NCI-H1436 (cell line): ENCODE results near the gene DNAJB12.
"Not testable (repeated sequence)": the region's sequence is repeated elsewhere in the genome, so short reads cannot be mapped to it uniquely, and the experiment has no call there.

Source experiments
- DNase-seq: peaks from one replicate; lab custom pipeline; 2025; lab: John Stamatoyannopoulos, UW

DNAJB12 gene

DNA sequence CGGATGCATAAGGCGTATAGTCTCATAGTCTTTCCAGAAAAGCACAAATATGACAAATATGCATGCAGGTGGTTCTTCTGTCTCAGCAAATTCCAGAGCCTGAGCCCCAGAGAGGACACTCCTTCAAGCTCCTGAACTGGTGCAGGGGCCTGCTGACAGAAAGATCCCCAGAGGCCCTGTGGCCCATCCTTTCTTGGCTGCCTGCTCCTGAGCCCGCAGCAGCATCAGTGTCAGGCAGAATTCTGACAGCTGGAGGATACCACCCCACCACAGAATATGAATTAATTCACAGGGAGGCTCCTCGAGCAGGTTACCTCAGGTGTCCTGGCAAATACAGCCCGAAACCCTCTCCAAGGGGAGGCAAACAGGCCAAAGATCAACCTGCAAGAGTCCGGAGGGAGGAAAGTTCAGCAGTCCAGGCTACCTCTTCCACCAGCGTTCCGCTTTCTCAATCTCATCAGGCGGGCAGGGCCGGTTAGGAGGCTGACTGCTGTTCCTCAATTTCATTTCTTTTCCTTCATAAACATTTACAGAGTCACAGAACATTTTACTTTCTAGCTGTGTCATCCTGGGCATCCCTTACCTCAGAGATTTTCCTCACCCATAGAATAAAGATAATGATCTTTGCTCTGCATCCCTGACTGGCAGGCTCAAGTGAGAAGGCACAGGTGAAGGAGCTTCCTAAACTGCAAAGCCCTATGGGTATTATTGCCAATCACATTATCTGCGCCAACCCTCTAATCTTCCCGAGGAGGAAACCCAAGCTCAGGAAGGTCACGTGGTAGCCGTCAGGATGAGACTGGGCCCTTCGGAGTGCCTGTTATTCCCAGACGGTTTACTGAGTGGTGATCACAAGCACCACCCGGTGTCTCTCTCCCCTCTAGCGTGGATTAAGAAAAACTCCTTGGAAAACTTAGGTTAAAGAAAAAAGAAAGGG, 1.4 kb downstream of the DNAJB12 start:
- no peak for DNase-seq

GRCh38 chr10:72351479-72351878, 3.2 kb downstream of the DNAJB12 start:
- no peak for DNase-seq

GRCh38 chr10:72349438-72349837, 5.3 kb downstream of the DNAJB12 start:
- no peak for DNase-seq

DNA sequence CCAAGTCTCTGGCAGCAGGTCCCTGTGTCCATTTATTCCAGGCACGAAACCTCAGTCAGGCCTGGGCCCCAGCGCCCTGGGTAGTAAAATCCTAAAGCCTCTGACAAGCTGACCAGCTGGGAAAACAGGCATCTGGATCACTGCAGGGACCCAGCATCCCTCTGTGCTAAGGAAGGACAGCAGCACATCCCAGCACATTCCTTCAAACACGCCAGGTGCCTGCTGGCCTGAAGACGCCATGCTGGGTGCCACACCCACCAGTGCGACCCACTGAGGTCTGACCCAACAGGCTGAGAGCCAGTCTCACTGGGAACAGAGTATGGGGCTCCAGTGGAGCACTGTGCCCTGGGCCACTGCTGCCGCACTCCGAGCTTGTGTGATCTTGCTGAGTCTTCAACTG, 6.4 kb downstream of the DNAJB12 start:
- DNase-seq, result no peak

DNA sequence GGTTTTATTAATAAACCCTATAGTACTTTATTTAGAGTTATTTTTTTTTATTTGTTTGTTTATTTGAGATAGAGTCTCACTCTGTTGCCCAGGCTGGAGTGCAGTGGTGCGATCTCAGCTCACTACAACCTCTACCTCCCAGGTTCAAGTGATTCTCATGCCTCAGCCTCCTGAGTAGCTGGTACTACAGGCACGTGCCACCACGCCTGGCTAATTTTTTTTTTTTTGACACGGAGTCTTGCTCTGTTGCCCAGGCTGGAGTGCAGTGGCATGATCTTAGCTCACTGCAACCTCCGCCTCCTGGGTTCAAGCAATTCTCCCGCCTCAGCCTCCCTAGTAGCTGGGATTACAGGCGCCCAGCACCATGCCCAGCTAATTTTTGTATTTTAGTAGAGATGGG, 8.6 kb downstream of the DNAJB12 start:
- not testable (repeated sequence) for DNase-seq

DNA sequence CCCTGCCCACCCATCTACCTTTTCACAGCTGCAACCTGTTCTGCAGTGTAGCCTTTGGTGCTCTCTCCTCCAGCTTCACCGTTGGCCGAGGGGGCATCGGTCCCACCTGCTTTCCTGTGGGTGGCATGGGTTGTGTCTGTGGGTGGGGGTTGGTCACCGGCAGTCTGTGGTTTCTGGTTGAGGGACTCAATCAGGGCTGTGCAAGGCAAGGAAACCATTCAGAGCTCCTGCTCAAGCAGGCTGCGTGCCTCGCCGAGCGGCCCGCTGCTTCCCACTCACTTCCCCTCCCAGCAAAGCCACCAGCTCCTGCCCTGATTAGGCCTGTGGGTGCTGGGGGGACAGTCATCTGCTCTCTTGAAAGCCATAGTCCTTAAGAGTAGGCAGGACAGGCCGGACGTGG, 9.8 kb downstream of the DNAJB12 start:
- DNase-seq, result no peak

GRCh38 chr10:72342911-72343310, 11.8 kb downstream of the DNAJB12 start:
- no peak for DNase-seq

- peak; percentile 45 for DNase-seq
Observed at GRCh38 chr10:72340510-72341261, 14.0 kb downstream of the DNAJB12 start.

GRCh38 chr10:72338180-72338579, 16.5 kb downstream of the DNAJB12 start:
- no peak for DNase-seq

DNA sequence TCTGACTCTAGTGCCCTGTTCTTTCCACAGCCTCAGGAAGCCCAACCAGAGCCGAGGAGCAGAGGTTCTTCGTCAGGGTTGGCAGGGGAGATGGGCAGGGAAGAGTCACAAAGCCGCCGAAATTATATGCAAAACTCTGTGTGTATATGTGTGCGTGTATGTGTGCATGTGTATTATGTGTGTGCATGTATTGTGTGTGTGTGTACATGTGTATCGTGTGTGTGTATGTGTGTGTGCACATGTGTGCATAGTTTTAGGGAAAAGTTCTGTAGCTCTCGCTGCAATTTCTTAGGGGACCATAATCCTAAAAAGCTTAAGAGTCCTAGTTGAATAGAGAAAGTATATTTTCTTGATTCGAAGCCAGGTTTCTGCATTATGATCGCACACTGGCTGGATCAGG, 17.0 kb downstream of the DNAJB12 start:
- DNase-seq, result no peak

DNA sequence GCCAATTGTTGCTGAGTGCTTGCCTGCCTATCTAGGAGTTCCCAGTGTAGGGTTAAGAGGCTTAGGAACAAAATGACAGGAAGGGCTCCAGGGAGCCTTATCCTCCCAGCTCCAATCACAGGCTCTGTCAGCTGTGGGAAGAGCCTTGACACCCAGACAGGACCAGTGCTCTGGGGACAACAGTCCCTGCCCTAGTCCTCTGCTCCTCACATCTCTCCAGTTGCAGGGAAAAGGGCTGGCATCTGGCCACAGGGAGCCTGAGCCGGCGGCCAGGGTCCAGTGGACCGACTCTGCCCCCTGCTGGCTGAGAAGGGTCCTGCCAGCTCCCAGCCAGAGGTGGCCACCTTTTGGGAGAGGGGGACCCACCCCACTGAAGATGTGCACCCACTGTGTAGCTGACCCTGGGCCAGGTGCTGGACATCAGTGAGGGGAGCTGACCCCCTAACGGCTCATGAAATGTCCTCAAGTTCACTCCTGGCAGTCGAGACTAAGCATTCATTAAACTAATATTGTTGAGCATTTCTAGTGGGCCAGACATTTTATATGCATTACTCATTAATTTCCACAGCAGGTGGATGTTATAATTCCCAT, 17.6 kb downstream of the DNAJB12 start:
- peak; percentile 59 for DNase-seq

DNA sequence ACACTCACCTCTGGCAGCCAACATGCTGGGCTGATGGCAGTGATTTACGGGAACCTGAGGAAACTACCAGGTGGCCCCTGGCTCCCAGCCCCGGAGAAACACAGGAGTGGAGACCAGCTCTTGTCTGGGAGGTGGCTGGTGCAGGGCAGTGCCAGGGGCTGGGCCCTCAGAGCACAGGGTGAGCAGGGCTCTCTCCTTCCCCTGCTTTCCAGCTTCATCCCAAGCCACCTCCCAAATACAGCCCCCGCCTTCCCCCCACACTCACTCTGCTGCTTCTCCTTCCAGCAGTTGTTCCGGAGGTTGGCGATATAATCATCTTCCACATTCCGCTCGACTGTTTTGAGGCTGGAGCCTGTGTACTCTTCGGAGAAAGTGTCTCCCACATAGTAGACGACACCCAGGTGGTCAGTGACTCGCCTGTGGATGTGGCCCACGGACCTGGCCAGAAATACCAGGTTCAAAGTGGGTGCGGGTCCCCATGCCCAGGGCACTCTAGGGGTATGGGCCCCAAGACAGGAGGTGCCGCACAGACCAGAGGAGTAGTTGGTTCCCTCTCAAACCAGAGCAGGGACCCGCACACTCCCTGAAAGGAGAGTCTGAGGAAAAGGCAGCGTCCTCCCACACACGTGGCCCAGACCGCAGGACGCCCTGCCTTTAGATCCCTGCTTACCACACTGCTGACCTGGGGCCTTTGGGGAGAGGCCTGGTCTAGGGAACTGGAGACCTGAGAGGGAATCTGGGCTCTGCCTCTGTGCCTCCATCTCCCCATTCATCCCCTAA, 18.3 kb downstream of the DNAJB12 start:
- no peak for DNase-seq

- no peak for DNase-seq
Observed at GRCh38 chr10:72335394-72336258, 19.1 kb downstream of the DNAJB12 start.

DNA sequence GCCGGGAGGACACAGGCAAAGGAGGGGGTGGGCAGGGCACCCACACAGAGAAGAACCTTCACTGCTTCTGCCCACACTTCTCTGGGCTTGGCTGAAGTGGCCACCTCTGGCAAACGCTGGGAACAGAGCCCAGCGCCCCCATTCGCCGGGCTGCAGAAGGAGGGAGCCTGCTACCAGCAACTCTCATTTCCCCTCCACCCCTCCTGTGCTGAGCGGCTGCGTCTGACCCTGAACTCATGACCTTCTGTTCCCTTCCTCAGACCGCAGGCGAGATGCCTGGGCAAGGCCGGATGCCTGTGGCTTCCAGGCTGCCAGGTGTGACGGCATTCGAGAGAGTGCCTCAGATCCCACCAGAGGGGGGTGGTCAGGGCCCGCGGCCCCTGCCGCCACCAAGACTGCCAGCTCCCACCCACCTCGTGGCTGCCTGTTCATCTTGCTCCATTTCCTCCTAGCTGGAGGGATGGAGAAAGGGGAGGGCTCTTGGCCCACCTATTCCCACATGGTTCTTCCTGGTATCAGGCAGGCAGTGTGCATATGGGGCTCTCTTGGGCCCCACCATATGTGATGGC, 19.8 kb downstream of the DNAJB12 start:
- DNase-seq, result no peak

- DNase-seq, result peak; percentile 94
Observed at GRCh38 chr10:72334196-72334824, 20.4 kb downstream of the DNAJB12 start.

- no peak for DNase-seq
Observed at GRCh38 chr10:72333112-72334015, 21.4 kb downstream of the DNAJB12 start.

GRCh38 chr10:72332423-72333111, 22.2 kb downstream of the DNAJB12 start:
- DNase-seq, result no peak
